A549 (cell line): ENCODE data around the gene TFF1. TPM values are rescaled to one million over a fixed set of nuclear protein-coding genes. Genes with fewer than 3 reads are reported as not detected.

Experiments
- ATAC-seq, 2 experiments: fragments of 200-7000 bp in 1 of 2; fragments of >200 bp in 1 of 2; cut with Nextera tagmentation in 1 of 2; cut with Tn5 transposase in 1 of 2; 3 replicates each; pipeline versions ENCODE4 v1.8.0 to v1.9.1; 2018 to 2020; ENCODE audit warnings: mild to moderate bottlenecking in 1 of 2, moderate library complexity in 1 of 2
- CTCF ChIA-PET: fragments of 300-600 bp; sonication (Branson Sonifier 250); formaldehyde crosslinking; extraction: SDS; loops from one replicate; lab custom pipeline; 2021; ENCODE audit warnings: antibody characterized with exemption, inconsistent platforms; lab: Yijun Ruan, JAX
- POLR2A ChIA-PET: fragments of 350-600 bp; formaldehyde crosslinking; extraction: SDS; loops from one replicate; lab custom pipeline; 2021; ENCODE audit warnings: antibody characterized with exemption, inconsistent platforms; lab: Yijun Ruan, JAX
- DNase-seq, 2 experiments: peaks; one replicate each; pipeline versions ENCODE4 v3.0.0 to v3.0.0-alpha.2; 2011 to 2016; ENCODE audit warnings: low read depth in 1 of 2, low spot score in 1 of 2
- FAIRE-seq: peaks from 2 replicates; lab custom pipeline; 2011; peaks lifted over from hg19 to GRCh38; lab: Jason Lieb, UNC
- H3K27ac ChIP-seq, 2 experiments: fragments of >200 bp; sonication (Bioruptor Twin); formaldehyde crosslinking; 3 replicates each; pipeline ENCODE4 v1.5.1; 2016 to 2017
- H3K4me1 ChIP-seq: fragments of >200 bp; sonication (Bioruptor Twin); formaldehyde crosslinking; 3 replicates; pipeline ENCODE4 v1.6.1; 2016
- H3K4me2 ChIP-seq: fragments of >200 bp; sonication (Bioruptor Twin); formaldehyde crosslinking; 3 replicates; pipeline ENCODE4 v1.6.1; 2016
- H3K4me3 ChIP-seq: fragments of >200 bp; sonication (Bioruptor Twin); formaldehyde crosslinking; 3 replicates; pipeline ENCODE4 v1.5.1; 2016
- H3K9me3 ChIP-seq: fragments of >200 bp; sonication (Bioruptor Twin); formaldehyde crosslinking; 3 replicates; pipeline ENCODE4 v1.6.1; 2016
- BCL3 ChIP-seq: fragments of >200 bp; sonication (Bioruptor Twin); formaldehyde crosslinking; IDR thresholded peaks from 3 replicates; pipeline ENCODE4 v1.6.1; 2016
- CBX2 ChIP-seq: fragments of 200-600 bp; sonication (generic); IDR thresholded peaks from 2 replicates; pipeline ENCODE4 v1.6.1; 2016; ENCODE audit warnings: low read depth, mild to moderate bottlenecking, borderline replicate concordance
- CEBPB ChIP-seq, 2 experiments: fragments of >200 bp in 1 of 2; sonication (Bioruptor Twin) in 1 of 2; formaldehyde crosslinking in 1 of 2; IDR thresholded peaks; 2 replicates each; pipeline ENCODE4 v1.6.1; 2012 to 2016
- CHD2 ChIP-seq: fragments of 150-350 bp; IDR thresholded peaks from 2 replicates; pipeline ENCODE4 v1.6.1; 2014; ENCODE audit warnings: low read length; ENCODE audit not compliant: partially characterized antibody
- EHF ChIP-seq: fragments of 250-450 bp; sonication (Bioruptor Pico); IDR thresholded peaks from 2 replicates; pipeline ENCODE4 v1.5.0; 2020; ENCODE audit warnings: mild to moderate bottlenecking
- EHMT2 ChIP-seq: fragments of 200-600 bp; sonication (generic); IDR thresholded peaks from 2 replicates; pipeline ENCODE4 v1.6.1; 2016; ENCODE audit warnings: antibody characterized with exemption, low read depth, mild to moderate bottlenecking, moderate library complexity
- EP300 ChIP-seq, 2 experiments: fragments of >200 bp; sonication (Bioruptor Twin); formaldehyde crosslinking; IDR thresholded peaks; 2 replicates in 1 of 2; 3 replicates in 1 of 2; pipeline ENCODE4 v1.6.1; 2016 to 2017
- FOSL2 ChIP-seq, 2 experiments: fragments of 450-650 bp in 1 of 2; fragments of >200 bp in 1 of 2; sonication (Bioruptor Twin) in 1 of 2; formaldehyde crosslinking; IDR thresholded peaks; 2 replicates each; pipeline versions ENCODE4 v1.5.0 to v1.6.1; 2016 to 2020; ENCODE audit warnings: mild to moderate bottlenecking in 1 of 2, moderate library complexity in 1 of 2
- FOXS1 ChIP-seq: fragments of 250-450 bp; sonication (Bioruptor Pico); IDR thresholded peaks from 2 replicates; pipeline ENCODE4 v1.5.0; 2020; ENCODE audit warnings: mild to moderate bottlenecking, moderate library complexity
- GATA3 ChIP-seq: IDR thresholded peaks from 2 replicates; pipeline ENCODE4 v1.6.1; 2012; ENCODE audit warnings: borderline replicate concordance
- HDAC2 ChIP-seq: fragments of 200-600 bp; sonication (generic); IDR thresholded peaks from 2 replicates; pipeline ENCODE4 v1.6.1; 2016
- HEYL ChIP-seq: fragments of 250-450 bp; sonication (Bioruptor Pico); IDR thresholded peaks from 2 replicates; pipeline ENCODE4 v1.8.0; 2021; ENCODE audit warnings: mild to moderate bottlenecking, moderate library complexity
- HMGXB4 ChIP-seq: fragments of 250-450 bp; sonication (Bioruptor Pico); IDR thresholded peaks from 2 replicates; pipeline ENCODE4 v1.5.0; 2021; ENCODE audit warnings: mild to moderate bottlenecking, moderate library complexity, borderline replicate concordance
- HOXA7 ChIP-seq: fragments of 250-450 bp; sonication (Bioruptor Pico); IDR thresholded peaks from 2 replicates; pipeline ENCODE4 v1.5.0; 2020; ENCODE audit warnings: mild to moderate bottlenecking, moderate library complexity
- HOXB13 ChIP-seq: fragments of 250-450 bp; sonication (Bioruptor Pico); IDR thresholded peaks from 2 replicates; pipeline ENCODE4 v1.5.0; 2020; ENCODE audit warnings: low read depth, mild to moderate bottlenecking, moderate library complexity
- KDM1A ChIP-seq: fragments of 200-600 bp; sonication (generic); IDR thresholded peaks from 2 replicates; pipeline ENCODE4 v1.6.1; 2016; ENCODE audit warnings: low read depth, mild to moderate bottlenecking
- MYC ChIP-seq: IDR thresholded peaks from 2 replicates; pipeline ENCODE4 v1.6.1; 2012; ENCODE audit warnings: mild to moderate bottlenecking, inconsistent platforms, low read length, improper control_type of control experiment, borderline replicate concordance
- NPAS2 ChIP-seq: fragments of 250-450 bp; sonication (Bioruptor Pico); IDR thresholded peaks from 2 replicates; pipeline ENCODE4 v1.8.0; 2022; ENCODE audit warnings: mild to moderate bottlenecking, moderate library complexity, borderline replicate concordance
- PHF8 ChIP-seq: fragments of 200-600 bp; sonication (generic); IDR thresholded peaks from 2 replicates; pipeline ENCODE4 v1.6.1; 2016; ENCODE audit warnings: low read depth, mild to moderate bottlenecking, antibody characterized with exemption, moderate library complexity, borderline replicate concordance
- POLR2A ChIP-seq: IDR thresholded peaks from 2 replicates; pipeline ENCODE4 v1.6.1; 2012; ENCODE audit warnings: mild to moderate bottlenecking, low read length
- POLR2AphosphoS2 ChIP-seq: conservative IDR thresholded peaks from 2 replicates; pipeline ENCODE4 v1.6.1; 2012; ENCODE audit warnings: low read length, improper control_type of control experiment, inconsistent platforms
- RAD21 ChIP-seq, 2 experiments: fragments of >200 bp in 1 of 2; sonication (Bioruptor Twin) in 1 of 2; formaldehyde crosslinking in 1 of 2; IDR thresholded peaks in 1 of 2; conservative IDR thresholded peaks in 1 of 2; 2 replicates in 1 of 2; 3 replicates in 1 of 2; pipeline ENCODE4 v1.6.1; 2012 to 2018; ENCODE audit warnings: inconsistent platforms in 1 of 2
- RARB ChIP-seq: fragments of 250-450 bp; sonication (Bioruptor Pico); IDR thresholded peaks from 2 replicates; pipeline ENCODE4 v1.8.0; 2021; ENCODE audit warnings: mild to moderate bottlenecking, moderate library complexity
- RNF2 ChIP-seq: fragments of 200-600 bp; sonication (generic); IDR thresholded peaks from 2 replicates; pipeline ENCODE4 v1.6.1; 2016; ENCODE audit warnings: low read depth, mild to moderate bottlenecking, antibody characterized with exemption, moderate library complexity, borderline replicate concordance
- SMC3 ChIP-seq: fragments of >200 bp; sonication (Bioruptor Twin); formaldehyde crosslinking; IDR thresholded peaks from 3 replicates; pipeline ENCODE4 v1.6.1; 2018; ENCODE audit warnings: inconsistent platforms
- TFCP2L1 ChIP-seq: fragments of 250-450 bp; sonication (Bioruptor Pico); IDR thresholded peaks from 2 replicates; pipeline ENCODE4 v1.5.0; 2021; ENCODE audit warnings: mild to moderate bottlenecking
- TP53 ChIP-seq: fragments of 250-450 bp; sonication (Bioruptor Pico); IDR thresholded peaks from 2 replicates; pipeline ENCODE4 v1.5.0; 2021; ENCODE audit warnings: mild to moderate bottlenecking, moderate library complexity
- ZC3H11A ChIP-seq: fragments of 450-650 bp; IDR thresholded peaks from 2 replicates; pipeline ENCODE4 v1.6.1; 2014; ENCODE audit warnings: antibody characterized with exemption, mild to moderate bottlenecking
- ZFP36 ChIP-seq: fragments of 450-650 bp; IDR thresholded peaks from 2 replicates; pipeline ENCODE4 v1.6.1; 2014; ENCODE audit warnings: borderline replicate concordance; ENCODE audit not compliant: partially characterized antibody
- ZNF302 ChIP-seq: fragments of 250-450 bp; sonication (Bioruptor Pico); IDR thresholded peaks from 2 replicates; pipeline ENCODE4 v1.9.0; 2021; ENCODE audit warnings: inconsistent platforms, mild to moderate bottlenecking, moderate library complexity
- ZSCAN20 ChIP-seq: fragments of 250-450 bp; sonication (Bioruptor Pico); IDR thresholded peaks from 2 replicates; pipeline ENCODE4 v1.8.0; 2022; ENCODE audit warnings: mild to moderate bottlenecking, moderate library complexity
- WGBS: methylation state at CpG from one replicate; pipeline ENCODE4 v1.1.6; 2017; ENCODE audit errors: missing lambda C conversion rate; 5-methylcytosine and 5-hydroxymethylcytosine counted together
- polyA plus RNA-seq, 4 experiments: library from polyadenylated mRNA; depleted of rRNA in 3 of 4; stranded (reverse); fragments of >200 nt; fragmentation: RNase III in 1 of 4; extraction: RNeasy Plus Mini Kit Qiagen cat#74134 plus additional on column Dnase treatment in 1 of 4; gene quantifications; 2 replicates in 3 of 4; 3 replicates in 1 of 4; pipeline ENCODE4 v1.2.3, GENCODE V29; 2011 to 2017

The TFF1 gene
- polyA plus RNA-seq, 2 of the 4 experiments (the other 2 are of a cell fraction), result 1.0 to 5.8 TPM

- ChIA-PET CTCF (interaction anchor here (0.8 kb wide), 1 partner anchor 153 kb away, joined by 3 read pairs; no protein-coding TSS in a partner anchor), POLR2A (no interaction called here)
- ATAC-seq (no peak), FAIRE-seq (no peak), DNase-seq (no peak)
- Histone ChIP-seq H3K4me1 (peaks cover 13% of the 10 kb centered on the region), H3K27ac (peak overlapping the region in 1 of 2 experiments; percentile 71; a peak in 3 of 6 replicates), H3K4me2 (no peak overlapping the region), H3K4me3 (no peak overlapping the region), H3K9me3 (no peaks in the 10 kb centered on the region)
- TF ChIP-seq HDAC2 (no peak), MYC (no peak), CHD2 (no peak), FOXS1 (CRISPR knock-in tag) (no peak), EHF (CRISPR knock-in tag) (no peak), ZNF302 (CRISPR knock-in tag) (no peak), KDM1A (no peak), HEYL (CRISPR knock-in tag) (no peak), EP300 (IDR thresholded peaks at IDR 0.05) (no peak), RNF2 (no peak), HOXA7 (CRISPR knock-in tag) (no peak), CBX2 (no peak), NPAS2 (no peak), ZC3H11A (no peak)
- 98% methylated on average over 8 of the region's 8 CpGs for WGBS
Observed at GRCh38 chr21:42414066-42414465, 47.7 kb upstream of the TFF1 start.

- no peak overlapping the region for H3K4me2 ChIP-seq
- TF ChIP-seq TFCP2L1 (no peak), EHMT2 (no peak), HOXB13 (no peak), POLR2AphosphoS2 (no peak), ZSCAN20 (no peak), CEBPB (IDR thresholded peaks at IDR 0.05) (no peak), FOSL2 (IDR thresholded peaks at IDR 0.05) (no peak), FOSL2 (CRISPR knock-in tag; IDR thresholded peaks at IDR 0.05) (no peak)
- TF ChIP-seq, all 56 proteins: peak for 0
- WGBS, result 91% methylated on average over 4 of the region's 4 CpGs
Observed at GRCh38 chr21:42413500-42413899, 47.2 kb upstream of the TFF1 start.

GRCh38 chr21:42413093-42413492 lies 46.8 kb upstream of the TFF1 start:
- FAIRE-seq, result no peak
- TF ChIP-seq HMGXB4 (CRISPR knock-in tag), result no peak
- TF ChIP-seq TP53 (CRISPR knock-in tag), result no peak
- TF ChIP-seq ZFP36, result no peak
- no peak for TF ChIP-seq GATA3
- TF ChIP-seq PHF8, result no peak
- no peak for TF ChIP-seq RARB
- TF ChIP-seq POLR2A, result no peak
- TF ChIP-seq NPAS2, result no peak
- TF ChIP-seq EHF (CRISPR knock-in tag), result no peak
- TF ChIP-seq SMC3, result no peak
- no peak for TF ChIP-seq BCL3
- no peak for TF ChIP-seq EP300 (IDR thresholded peaks at IDR 0.05)
- TF ChIP-seq RAD21 (conservative IDR thresholded peaks at IDR 0.05 in 1 of 2, IDR thresholded peaks at IDR 0.05 in 1 of 2), result no peak
- no peak for TF ChIP-seq ZSCAN20
- Histone ChIP-seq H3K27ac (no peak overlapping the region), H3K4me2 (no peak overlapping the region), H3K9me3 (no peaks in the 10 kb centered on the region), H3K4me1 (peaks cover 13% of the 10 kb centered on the region), H3K4me3 (no peak overlapping the region)
- WGBS, result 94% methylated on average over 14 of the region's 14 CpGs
- no peak for ATAC-seq
- no peak for DNase-seq
- ChIA-PET CTCF (interaction anchor here (0.8 to 1.3 kb wide), 2 partner anchors 10 to 152 kb away, joined by 3 read pairs; partner anchors contain the start of gene UBASH3A), POLR2A (no interaction called here)

More at GRCh38 chr21:42413500-42413899, 47.2 kb upstream of the TFF1 start:
- Histone ChIP-seq H3K27ac (no peak overlapping the region), H3K4me3 (no peak overlapping the region), H3K9me3 (no peaks in the 10 kb centered on the region), H3K4me1 (peaks cover 13% of the 10 kb centered on the region)
- DNase-seq, result no peak
- no peak for ATAC-seq
- POLR2A ChIA-PET, result no interaction called here
- CTCF ChIA-PET, result interaction anchor here (0.8 to 1.3 kb wide), 2 partner anchors 10 to 152 kb away, joined by 3 read pairs; partner anchors contain the start of gene UBASH3A
- FAIRE-seq, result no peak
